ENCODE measurements around the gene CDH23. TPM values are rescaled to one million over a fixed set of nuclear protein-coding genes. Genes with fewer than 3 reads are reported as not detected.

Gene CDH23
- total RNA-seq, 1 experiment from 2014 or later: not detected

DNA sequence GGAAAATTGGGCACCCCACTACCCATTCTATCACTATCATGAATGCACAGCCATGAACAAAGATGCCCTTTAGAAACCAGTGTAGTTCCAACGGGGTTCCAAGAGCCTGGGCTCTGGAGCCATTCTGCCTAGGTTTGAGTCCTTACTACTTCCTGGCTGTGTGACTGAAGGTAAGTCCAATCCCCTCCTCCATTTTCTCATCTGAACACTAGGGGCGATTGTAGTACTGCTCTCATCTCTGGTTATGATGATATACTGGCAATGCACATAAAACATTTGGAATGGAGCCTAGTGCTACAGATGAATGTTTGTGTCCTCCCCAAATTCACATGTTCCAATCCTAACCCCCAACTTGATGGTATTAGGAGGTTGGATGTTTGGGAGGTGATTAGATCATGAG is 28.1 kb upstream of the CDH23 start:
- ChIA-PET POLR2A (ENCODE audit: unreplicated experiment) (no interaction called here), CTCF (no interaction called here)

DNA sequence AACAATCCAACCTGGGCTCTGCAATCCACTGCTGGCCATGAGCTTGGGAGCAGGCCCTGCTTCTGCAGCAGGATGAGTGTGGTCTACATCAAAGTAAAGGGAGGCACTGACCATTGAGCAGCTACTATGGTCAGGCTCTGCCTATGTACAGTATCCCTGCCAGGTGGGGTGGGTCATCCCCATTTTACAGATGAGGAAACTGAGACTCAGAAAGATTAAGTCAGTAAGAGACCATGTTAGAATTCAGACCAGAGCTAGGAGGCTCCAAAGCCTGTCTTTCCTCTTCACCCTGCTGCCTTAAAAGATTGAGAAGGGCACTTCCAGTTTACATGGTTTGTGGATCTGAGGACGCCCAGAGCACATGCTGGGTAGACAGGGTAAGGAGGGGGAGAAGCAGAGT is 27.1 kb upstream of the CDH23 start:
- H3K4me1 ChIP-seq (ENCODE audit: insufficient read depth, low read length): peaks cover under 1% of the 10 kb centered on the region; the same call in 1 of the 2 replicates
- no peak overlapping the region for H3K9ac ChIP-seq (ENCODE audit: low read length)
- ATAC-seq: no peak
- no peak overlapping the region for H2AFZ ChIP-seq (ENCODE audit: low read length)
- no peak overlapping the region for H3K27ac ChIP-seq (ENCODE audit: low read length)
- H3K9me2 ChIP-seq (replicated peaks; ENCODE audit: low read length): no peaks in the 10 kb centered on the region
- no peaks in the 10 kb centered on the region for H3K79me2 ChIP-seq (ENCODE audit: low read length)
- H3K36me3 ChIP-seq (ENCODE audit: low read depth, low read length): no peaks in the 10 kb centered on the region
- CTCF ChIA-PET: no interaction called here
- no TSS peak for BruUV-seq (replicated peaks)
- no peak overlapping the region for H3K4me2 ChIP-seq (ENCODE audit: low read length)
- H3K9me3 ChIP-seq (ENCODE audit: low read length): no peaks in the 10 kb centered on the region
- POLR2A ChIA-PET (ENCODE audit: unreplicated experiment): no interaction called here
- TF ChIP-seq EZH2phosphoT487 (IDR thresholded peaks at IDR 0.05; ENCODE audit: borderline replicate concordance, low read length): no peak
- no peak for TF ChIP-seq EZH2 (IDR thresholded peaks at IDR 0.05; ENCODE audit: low read length, unreplicated experiment)
- TF ChIP-seq, protein P1, sequence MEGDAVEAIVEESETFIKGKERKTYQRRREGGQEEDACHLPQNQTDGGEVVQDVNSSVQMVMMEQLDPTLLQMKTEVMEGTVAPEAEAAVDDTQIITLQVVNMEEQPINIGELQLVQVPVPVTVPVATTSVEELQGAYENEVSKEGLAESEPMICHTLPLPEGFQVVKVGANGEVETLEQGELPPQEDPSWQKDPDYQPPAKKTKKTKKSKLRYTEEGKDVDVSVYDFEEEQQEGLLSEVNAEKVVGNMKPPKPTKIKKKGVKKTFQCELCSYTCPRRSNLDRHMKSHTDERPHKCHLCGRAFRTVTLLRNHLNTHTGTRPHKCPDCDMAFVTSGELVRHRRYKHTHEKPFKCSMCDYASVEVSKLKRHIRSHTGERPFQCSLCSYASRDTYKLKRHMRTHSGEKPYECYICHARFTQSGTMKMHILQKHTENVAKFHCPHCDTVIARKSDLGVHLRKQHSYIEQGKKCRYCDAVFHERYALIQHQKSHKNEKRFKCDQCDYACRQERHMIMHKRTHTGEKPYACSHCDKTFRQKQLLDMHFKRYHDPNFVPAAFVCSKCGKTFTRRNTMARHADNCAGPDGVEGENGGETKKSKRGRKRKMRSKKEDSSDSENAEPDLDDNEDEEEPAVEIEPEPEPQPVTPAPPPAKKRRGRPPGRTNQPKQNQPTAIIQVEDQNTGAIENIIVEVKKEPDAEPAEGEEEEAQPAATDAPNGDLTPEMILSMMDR (conservative IDR thresholded peaks at IDR 0.05; ENCODE audit: low read depth, low read length): no peak
- no peaks in the 10 kb centered on the region for H3F3A ChIP-seq (ENCODE audit: low read length, unreplicated experiment)
- no peaks in the 10 kb centered on the region for H4K20me1 ChIP-seq (ENCODE audit: low read length)
- H3K4me3 ChIP-seq (ENCODE audit: low read length): no peak overlapping the region
- intact Hi-C loops (cut with micrococcal nuclease): no loop called here
- DNase-seq: no peak
- no peaks in the 10 kb centered on the region for H3K27me3 ChIP-seq (ENCODE audit: low read length)

More for the DNA sequence above, 28.1 kb upstream of the CDH23 start:
- intact Hi-C loops (cut with micrococcal nuclease): no loop called here
- Histone ChIP-seq H2AFZ (ENCODE audit: low read length) (no peak overlapping the region), H3K79me2 (ENCODE audit: low read length) (no peaks in the 10 kb centered on the region), H4K20me1 (ENCODE audit: low read length) (no peaks in the 10 kb centered on the region), H3K36me3 (ENCODE audit: low read depth, low read length) (no peaks in the 10 kb centered on the region), H3K9ac (ENCODE audit: low read length) (no peak overlapping the region), H3F3A (ENCODE audit: low read length, unreplicated experiment) (no peaks in the 10 kb centered on the region), H3K9me2 (replicated peaks; ENCODE audit: low read length) (no peaks in the 10 kb centered on the region), H3K27me3 (ENCODE audit: low read length) (no peaks in the 10 kb centered on the region), H3K27ac (ENCODE audit: low read length) (no peak overlapping the region), H3K4me1 (ENCODE audit: insufficient read depth, low read length) (peaks cover 7% of the 10 kb centered on the region), H3K4me2 (ENCODE audit: low read length) (no peak overlapping the region), H3K9me3 (ENCODE audit: low read length) (no peaks in the 10 kb centered on the region), H3K4me3 (ENCODE audit: low read length) (no peak overlapping the region)
- TF ChIP-seq, protein P1 (conservative IDR thresholded peaks at IDR 0.05; ENCODE audit: low read depth, low read length): 0 out of 2 replicates have a peak, but pooled peaks have one; percentile 20
- TF ChIP-seq EZH2phosphoT487 (IDR thresholded peaks at IDR 0.05; ENCODE audit: borderline replicate concordance, low read length) (no peak), EZH2 (IDR thresholded peaks at IDR 0.05; ENCODE audit: low read length, unreplicated experiment) (no peak)
- BruUV-seq (replicated peaks): no TSS peak
- DNase-seq (peak; percentile 22), ATAC-seq (no peak)

GRCh38 chr10:71370031-71370430 is 26.7 kb upstream of the CDH23 start:
- no TSS peak for BruUV-seq (replicated peaks)
- no peaks in the 10 kb centered on the region for H3K4me1 ChIP-seq (ENCODE audit: insufficient read depth, low read length)
- no peaks in the 10 kb centered on the region for H3K27me3 ChIP-seq (ENCODE audit: low read length)
- CTCF ChIA-PET: no interaction called here
- ATAC-seq (no peak), DNase-seq (no peak)
- H3K79me2 ChIP-seq (ENCODE audit: low read length): no peaks in the 10 kb centered on the region
- no peaks in the 10 kb centered on the region for H4K20me1 ChIP-seq (ENCODE audit: low read length)
- H3K4me2 ChIP-seq (ENCODE audit: low read length): no peak overlapping the region
- intact Hi-C loops (cut with micrococcal nuclease): no loop called here
- POLR2A ChIA-PET (ENCODE audit: unreplicated experiment): no interaction called here
- no peaks in the 10 kb centered on the region for H3K9me2 ChIP-seq (replicated peaks; ENCODE audit: low read length)
- no peak overlapping the region for H3K4me3 ChIP-seq (ENCODE audit: low read length)
- TF ChIP-seq, protein P1 (conservative IDR thresholded peaks at IDR 0.05; ENCODE audit: low read depth, low read length): no peak
- no peak for TF ChIP-seq EZH2phosphoT487 (IDR thresholded peaks at IDR 0.05; ENCODE audit: borderline replicate concordance, low read length)
- TF ChIP-seq EZH2 (IDR thresholded peaks at IDR 0.05; ENCODE audit: low read length, unreplicated experiment): no peak
- H3K9ac ChIP-seq (ENCODE audit: low read length): no peak overlapping the region
- no peaks in the 10 kb centered on the region for H3K36me3 ChIP-seq (ENCODE audit: low read depth, low read length)
- H3K9me3 ChIP-seq (ENCODE audit: low read length): no peaks in the 10 kb centered on the region
- H3K27ac ChIP-seq (ENCODE audit: low read length): no peak overlapping the region
- no peak overlapping the region for H2AFZ ChIP-seq (ENCODE audit: low read length)
- no peaks in the 10 kb centered on the region for H3F3A ChIP-seq (ENCODE audit: low read length, unreplicated experiment)
